ENCODE data around the gene DNAJB11. TPM values are rescaled to one million over a fixed set of nuclear protein-coding genes. Genes with fewer than 3 reads are reported as not detected.

Gene DNAJB11
- total RNA-seq, 4 donors from 2014 or later, result 30.3 to 35.9 (median 30.9) TPM

DNA sequence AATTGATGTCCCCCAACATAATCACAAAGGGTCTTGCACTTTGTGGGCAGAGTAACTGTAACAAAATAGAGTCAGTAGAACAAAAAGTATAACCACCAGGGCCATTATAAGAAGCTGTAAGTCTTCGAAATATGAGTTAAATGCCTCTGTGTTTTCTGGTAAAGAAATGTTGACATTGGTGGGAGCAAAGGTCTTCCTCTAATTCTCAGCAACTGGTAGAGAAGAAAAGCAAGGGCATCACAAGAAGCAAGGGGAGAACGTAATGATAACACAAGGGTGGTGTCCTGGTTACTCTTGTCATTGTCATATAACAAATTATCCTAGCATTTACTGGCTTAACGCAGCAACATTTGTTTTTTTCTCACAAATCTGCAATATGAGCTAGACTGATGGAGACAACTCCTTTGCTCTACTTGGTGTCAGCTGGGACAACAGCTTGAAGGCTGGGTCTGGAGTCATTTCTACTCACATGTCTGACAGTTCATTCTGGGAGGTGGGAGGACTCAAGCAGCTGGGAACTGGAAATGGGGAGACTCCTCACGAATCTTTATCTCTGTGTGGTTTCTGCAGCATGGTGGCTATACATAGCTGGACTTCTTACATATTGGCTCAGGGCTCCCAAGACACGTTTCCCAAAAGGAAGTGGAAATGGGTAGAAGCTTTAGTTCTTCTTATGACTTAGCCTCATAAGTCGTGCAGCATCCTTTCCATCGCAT is 20.2 kb downstream of the DNAJB11 start:
- Histone ChIP-seq H3K27me3 (no peaks in the 10 kb centered on the region), H3K36me3 (peaks cover 5% of the 10 kb centered on the region), H3K27ac (no peak overlapping the region), H3K4me3 (no peak overlapping the region), H3K4me1 (peaks cover 15% of the 10 kb centered on the region), H3K9me3 (no peaks in the 10 kb centered on the region)
- WGBS, result 78% methylated on average over 7 of the region's 7 CpGs
- TF ChIP-seq EP300 (IDR thresholded peaks at IDR 0.05) (no peak), POLR2AphosphoS5 (IDR thresholded peaks at IDR 0.05) (no peak), POLR2A (IDR thresholded peaks at IDR 0.05) (no peak)
- TF ChIP-seq, protein P1, sequence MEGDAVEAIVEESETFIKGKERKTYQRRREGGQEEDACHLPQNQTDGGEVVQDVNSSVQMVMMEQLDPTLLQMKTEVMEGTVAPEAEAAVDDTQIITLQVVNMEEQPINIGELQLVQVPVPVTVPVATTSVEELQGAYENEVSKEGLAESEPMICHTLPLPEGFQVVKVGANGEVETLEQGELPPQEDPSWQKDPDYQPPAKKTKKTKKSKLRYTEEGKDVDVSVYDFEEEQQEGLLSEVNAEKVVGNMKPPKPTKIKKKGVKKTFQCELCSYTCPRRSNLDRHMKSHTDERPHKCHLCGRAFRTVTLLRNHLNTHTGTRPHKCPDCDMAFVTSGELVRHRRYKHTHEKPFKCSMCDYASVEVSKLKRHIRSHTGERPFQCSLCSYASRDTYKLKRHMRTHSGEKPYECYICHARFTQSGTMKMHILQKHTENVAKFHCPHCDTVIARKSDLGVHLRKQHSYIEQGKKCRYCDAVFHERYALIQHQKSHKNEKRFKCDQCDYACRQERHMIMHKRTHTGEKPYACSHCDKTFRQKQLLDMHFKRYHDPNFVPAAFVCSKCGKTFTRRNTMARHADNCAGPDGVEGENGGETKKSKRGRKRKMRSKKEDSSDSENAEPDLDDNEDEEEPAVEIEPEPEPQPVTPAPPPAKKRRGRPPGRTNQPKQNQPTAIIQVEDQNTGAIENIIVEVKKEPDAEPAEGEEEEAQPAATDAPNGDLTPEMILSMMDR (IDR thresholded peaks at IDR 0.05), result no peak
- no peak for DNase-seq (ENCODE audit: low spot score in 2 of 2)

DNA sequence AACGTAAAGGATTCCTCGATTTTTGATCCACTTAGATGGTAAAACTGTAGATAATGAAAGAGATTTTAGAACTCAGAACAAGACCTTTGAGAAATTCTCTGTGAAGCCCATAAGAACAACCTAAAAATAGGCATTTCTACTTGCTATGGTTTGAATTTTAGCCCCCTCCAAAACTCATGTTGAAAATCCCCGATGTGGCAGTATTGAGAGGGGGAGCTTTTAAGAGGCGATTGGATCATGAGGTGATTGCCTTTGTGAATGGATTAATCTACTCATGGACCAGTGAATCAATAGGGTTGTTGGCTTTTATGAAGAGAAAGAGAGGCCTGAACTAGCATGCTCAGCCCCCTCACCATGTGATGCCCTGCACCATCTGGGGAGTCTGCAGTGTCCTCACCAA is 22.2 kb downstream of the DNAJB11 start:
- Histone ChIP-seq H3K4me3 (no peak overlapping the region), H3K4me1 (peaks cover 15% of the 10 kb centered on the region), H3K27ac (no peak overlapping the region), H3K9me3 (no peaks in the 10 kb centered on the region), H3K27me3 (no peaks in the 10 kb centered on the region), H3K36me3 (no peaks in the 10 kb centered on the region)
- DNase-seq (ENCODE audit: low spot score in 2 of 2), result no peak
- WGBS, result 92% methylated on average over 4 of the region's 4 CpGs
- no peak for TF ChIP-seq POLR2A (IDR thresholded peaks at IDR 0.05)
- no peak for TF ChIP-seq EP300 (IDR thresholded peaks at IDR 0.05)
- TF ChIP-seq POLR2AphosphoS5 (IDR thresholded peaks at IDR 0.05), result no peak

- Histone ChIP-seq H3K4me3 (no peak overlapping the region), H3K27me3 (no peaks in the 10 kb centered on the region), H3K27ac (no peak overlapping the region), H3K36me3 (no peaks in the 10 kb centered on the region), H3K9me3 (no peaks in the 10 kb centered on the region), H3K4me1 (peaks cover 9% of the 10 kb centered on the region)
- TF ChIP-seq POLR2A (IDR thresholded peaks at IDR 0.05) (no peak), EP300 (IDR thresholded peaks at IDR 0.05) (no peak), POLR2AphosphoS5 (IDR thresholded peaks at IDR 0.05) (no peak)
- TF ChIP-seq, protein P1 (IDR thresholded peaks at IDR 0.05), result no peak
- no peak for DNase-seq (ENCODE audit: low spot score in 2 of 2)
- WGBS, result 97% methylated on average over 3 of the region's 3 CpGs
Measured at GRCh38 chr3:186593862-186594261, 23.3 kb downstream of the DNAJB11 start.

DNA sequence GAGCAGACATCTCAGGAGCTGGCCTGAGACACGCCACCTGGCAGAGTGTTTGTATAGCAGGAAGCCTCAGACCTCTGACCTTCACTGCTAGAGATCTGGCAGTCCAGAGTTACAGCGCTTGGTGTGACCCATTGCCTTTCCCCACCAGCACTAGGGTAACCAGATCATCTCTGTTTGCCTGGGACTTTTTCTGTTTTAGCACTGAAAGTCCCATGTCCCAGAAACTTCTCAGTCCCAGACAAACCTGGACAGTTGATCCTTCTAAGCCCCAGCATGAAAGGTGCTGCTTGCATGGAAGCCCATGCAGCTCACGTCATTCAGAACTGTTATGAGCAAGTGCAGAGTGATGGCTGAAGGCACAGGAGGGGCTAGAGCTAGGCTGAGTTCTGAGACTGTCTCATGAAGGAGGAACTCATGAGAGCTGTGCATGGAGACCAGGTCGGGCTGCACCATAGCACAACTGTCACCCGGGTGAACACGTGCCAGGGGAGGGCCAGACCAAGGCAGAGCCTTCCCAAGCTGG is 24.1 kb downstream of the DNAJB11 start:
- H3K4me3 ChIP-seq, result no peak overlapping the region
- no peak overlapping the region for H3K27ac ChIP-seq
- H3K36me3 ChIP-seq, result no peaks in the 10 kb centered on the region
- no peaks in the 10 kb centered on the region for H3K27me3 ChIP-seq
- DNase-seq (ENCODE audit: low spot score in 2 of 2), result no peak
- no peaks in the 10 kb centered on the region for H3K9me3 ChIP-seq
- WGBS, result 77% methylated on average over 6 of the region's 6 CpGs
- TF ChIP-seq, protein P1 (IDR thresholded peaks at IDR 0.05), result no peak
- no peak for TF ChIP-seq EP300 (IDR thresholded peaks at IDR 0.05)
- TF ChIP-seq POLR2AphosphoS5 (IDR thresholded peaks at IDR 0.05), result no peak
- no peak for TF ChIP-seq POLR2A (IDR thresholded peaks at IDR 0.05)
- peaks cover 4% of the 10 kb centered on the region for H3K4me1 ChIP-seq

DNA sequence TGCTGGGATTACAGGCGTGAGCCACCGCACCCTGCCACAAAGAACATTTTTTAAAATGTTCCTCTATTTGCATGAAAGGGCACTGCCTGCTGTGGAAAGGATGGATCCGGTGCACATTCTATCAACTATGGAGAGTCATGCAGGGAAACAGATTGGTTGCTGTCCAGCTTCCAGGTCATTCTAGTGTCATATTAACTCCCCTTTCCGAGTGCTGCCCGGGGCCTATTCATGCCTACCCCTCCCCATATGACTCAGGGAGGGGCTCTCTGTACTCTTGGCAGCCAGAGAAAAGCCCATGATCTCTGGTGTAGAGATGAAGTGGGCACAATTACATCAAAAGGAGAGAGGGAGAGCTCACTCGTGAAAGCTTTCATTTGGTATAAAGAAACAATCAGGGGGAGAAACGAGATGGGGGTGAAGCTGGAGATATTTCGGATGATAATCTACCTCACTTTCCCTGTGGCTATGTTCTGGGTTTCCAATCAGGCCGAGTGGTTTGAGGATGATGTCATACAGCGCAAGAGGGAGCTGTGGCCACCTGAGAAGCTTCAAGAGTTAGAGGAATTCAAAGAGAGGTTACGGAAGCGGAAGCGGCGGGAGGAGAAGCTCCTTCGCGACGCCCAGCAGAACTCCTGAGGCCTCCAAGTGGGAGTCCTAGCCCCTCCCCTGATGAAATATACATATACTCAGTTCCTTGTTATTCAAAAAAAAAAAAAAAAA is 26.2 kb downstream of the DNAJB11 start:
- TF ChIP-seq POLR2A (IDR thresholded peaks at IDR 0.05) (no peak), EP300 (IDR thresholded peaks at IDR 0.05) (no peak), POLR2AphosphoS5 (IDR thresholded peaks at IDR 0.05) (no peak)
- TF ChIP-seq, protein P1 (IDR thresholded peaks at IDR 0.05), result no peak
- 50% methylated on average over 17 of the region's 17 CpGs for WGBS
- Histone ChIP-seq H3K36me3 (no peaks in the 10 kb centered on the region), H3K9me3 (no peaks in the 10 kb centered on the region), H3K4me1 (no peaks in the 10 kb centered on the region), H3K4me3 (no peak overlapping the region), H3K27ac (no peak overlapping the region), H3K27me3 (no peaks in the 10 kb centered on the region)
- no peak for DNase-seq (ENCODE audit: low spot score in 2 of 2)
